NCI-H82 treated with DMSO at 0.1 percent for 48 hours (cell line): ENCODE results near the gene RUFY4.
"Not testable (repeated sequence)": the region's sequence is repeated elsewhere in the genome, so short reads cannot be mapped to it uniquely, and the experiment has no call there.

Experiments
- DNase-seq: peaks from one replicate; lab custom pipeline; 2025; ENCODE audit not compliant: unreplicated experiment; lab: John Stamatoyannopoulos, UW

RUFY4 gene

GRCh38 chr2:218030409-218031195 lies 38.5 kb upstream of the RUFY4 start:
- no peak for DNase-seq

- DNase-seq = no peak
Observed at GRCh38 chr2:218031261-218031660, 37.8 kb upstream of the RUFY4 start.

GRCh38 chr2:218031771-218032257 lies 37.2 kb upstream of the RUFY4 start:
- no peak for DNase-seq

GRCh38 chr2:218032336-218033171 lies 36.5 kb upstream of the RUFY4 start:
- DNase-seq = no peak

- DNase-seq = no peak
Observed at GRCh38 chr2:218033208-218033589, 35.9 kb upstream of the RUFY4 start.

GRCh38 chr2:218033590-218034496 lies 35.2 kb upstream of the RUFY4 start:
- no peak for DNase-seq

GRCh38 chr2:218034497-218035213 lies 34.4 kb upstream of the RUFY4 start:
- DNase-seq = peak; percentile 44

- DNase-seq = no peak
Observed at GRCh38 chr2:218035463-218036100, 33.5 kb upstream of the RUFY4 start.

GRCh38 chr2:218036371-218036770 lies 32.7 kb upstream of the RUFY4 start:
- no peak for DNase-seq

- DNase-seq = no peak
Observed at GRCh38 chr2:218039171-218039570, 29.9 kb upstream of the RUFY4 start.

- no peak for DNase-seq
Observed at GRCh38 chr2:218040883-218041282, 28.2 kb upstream of the RUFY4 start.

GRCh38 chr2:218041302-218042168 lies 27.5 kb upstream of the RUFY4 start:
- DNase-seq = no peak

- no peak for DNase-seq
Observed at GRCh38 chr2:218043100-218043499, 26.0 kb upstream of the RUFY4 start.

GRCh38 chr2:218043701-218044109 lies 25.3 kb upstream of the RUFY4 start:
- DNase-seq = no peak

GRCh38 chr2:218044599-218044998 lies 24.5 kb upstream of the RUFY4 start:
- DNase-seq = not testable (repeated sequence)

- no peak for DNase-seq
Observed at GRCh38 chr2:218046238-218046637, 22.8 kb upstream of the RUFY4 start.

GRCh38 chr2:218047536-218048225 lies 21.4 kb upstream of the RUFY4 start:
- DNase-seq = no peak

- DNase-seq = no peak
Observed at GRCh38 chr2:218051903-218052302, 17.1 kb upstream of the RUFY4 start.
